ENCODE data around the gene UGT2B15.

GRCh38 chr4:68655764-68656444 lies 14.5 kb downstream of the UGT2B15 start:
- no peak for TF ChIP-seq CTCF (IDR thresholded peaks at IDR 0.05; ENCODE audit: low read length)
- no peak for TF ChIP-seq EZH2 (IDR thresholded peaks at IDR 0.05; ENCODE audit: borderline replicate concordance, low read length)
